Astrocyte of the cerebellum (primary cell): ENCODE results near the gene TMEM170B.
A peak's percentile ranks its signal among the peaks of the same experiment; 100 is the strongest.

Experiments
- DNase-seq: peaks from one replicate; pipeline ENCODE4 v3.0.0-alpha.2; 2011; ENCODE audit warnings: low read depth
- H3K4me3 ChIP-seq: 2 replicates; pipeline ENCODE4 v1.5.1; 2011; ENCODE audit warnings: mild to moderate bottlenecking, low read depth, low read length, moderate library complexity
- CTCF ChIP-seq: IDR thresholded peaks from 2 replicates; pipeline ENCODE4 v1.5.1; 2012; ENCODE audit warnings: low read length, low read depth, moderate library complexity, mild to moderate bottlenecking; ENCODE audit errors: missing control alignments
- in situ Hi-C: cut with HindIII; loops from 2 replicates; pipeline ENCODE4 v1.10.0; 2017; ENCODE audit warnings: low sequenced_read_pairs

Gene TMEM170B

GRCh38 chr6:11494786-11495564 lies 42.6 kb upstream of the TMEM170B start:
- no peak for DNase-seq
- in situ Hi-C loops: no loop called here
- H3K4me3 ChIP-seq: no peak overlapping the region
- no peak for TF ChIP-seq CTCF

DNA sequence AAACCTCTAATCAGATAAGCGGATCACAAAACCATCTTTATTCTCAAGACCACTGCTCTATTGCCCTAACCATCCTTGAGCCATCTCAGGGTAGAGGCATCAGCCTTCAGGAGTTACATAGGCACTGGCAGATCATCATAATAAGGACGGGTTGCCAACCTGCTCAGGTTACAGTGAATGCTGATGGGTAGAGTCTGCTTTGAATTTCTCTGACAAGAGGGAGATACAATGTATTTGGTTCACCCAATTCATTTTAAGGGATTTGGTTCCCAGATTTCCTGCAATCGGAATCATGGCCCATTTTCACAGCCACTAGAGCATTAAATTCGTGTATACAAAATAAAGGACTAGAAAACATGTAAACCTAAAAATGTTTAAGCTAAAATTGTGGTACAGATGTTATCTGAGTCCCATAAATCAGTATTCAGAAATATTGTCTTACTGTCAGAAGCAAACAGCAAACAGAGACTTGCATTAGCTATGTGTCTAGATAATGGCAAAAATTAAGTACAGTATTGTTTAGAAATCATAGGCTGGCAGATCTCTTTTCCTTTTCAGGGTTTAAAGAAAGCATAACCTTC lies 41.9 kb upstream of the TMEM170B start:
- TF ChIP-seq CTCF: no peak
- no peak for DNase-seq
- no peak overlapping the region for H3K4me3 ChIP-seq
- in situ Hi-C loops: no loop called here

GRCh38 chr6:11496152-11497060 lies 41.1 kb upstream of the TMEM170B start:
- in situ Hi-C loops: no loop called here
- TF ChIP-seq CTCF: peak; percentile 77
- H3K4me3 ChIP-seq: no peak overlapping the region
- peak; percentile 81 for DNase-seq

GRCh38 chr6:11497107-11497506 lies 40.4 kb upstream of the TMEM170B start:
- DNase-seq: no peak
- no peak overlapping the region for H3K4me3 ChIP-seq
- no peak for TF ChIP-seq CTCF
- in situ Hi-C loops: no loop called here

DNA sequence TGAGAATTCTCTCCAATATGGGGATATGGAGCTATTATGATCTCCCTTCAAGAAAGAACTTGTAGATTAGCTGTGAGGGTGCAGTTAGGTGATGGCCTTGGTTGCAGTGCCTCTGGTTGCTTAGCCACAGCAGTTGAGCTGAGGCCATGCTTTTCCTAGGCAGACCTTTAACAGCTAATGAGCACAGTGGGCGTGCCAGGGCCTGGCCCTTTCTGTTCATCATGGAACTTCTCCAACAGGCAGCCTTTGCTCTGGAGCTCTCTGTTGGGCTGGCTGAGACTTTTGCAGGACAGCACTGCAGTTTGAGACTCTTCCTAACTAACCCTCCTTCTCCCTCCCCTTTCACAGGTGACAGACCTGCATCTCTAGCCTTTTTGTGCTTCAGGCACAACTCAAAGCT lies 39.7 kb upstream of the TMEM170B start:
- in situ Hi-C loops: no loop called here
- no peak for TF ChIP-seq CTCF
- no peak overlapping the region for H3K4me3 ChIP-seq
- no peak for DNase-seq

GRCh38 chr6:11500008-11500407 lies 37.5 kb upstream of the TMEM170B start:
- peak; percentile 71 for DNase-seq
- in situ Hi-C loops: no loop called here
- H3K4me3 ChIP-seq: no peak overlapping the region
- TF ChIP-seq CTCF: no peak
